ENCODE data around the gene NVL. TPM values are rescaled to one million over a fixed set of nuclear protein-coding genes. Genes with fewer than 3 reads are reported as not detected.
A peak's percentile ranks its signal among the peaks of the same experiment; 100 is the strongest.
"Not testable (repeated sequence)": the region's sequence is repeated elsewhere in the genome, so short reads cannot be mapped to it uniquely, and the experiment has no call there.

Gene NVL
- total RNA-seq, 8 experiments from 2014 or later, result 21.8 to 70.9 (median 47.7) TPM

GRCh38 chr1:224331326-224331725, 1.4 kb upstream of the NVL start:
- Histone ChIP-seq H3K4me1 (replicated peaks in 1 of 2) (peaks cover 9 to 16% of the 10 kb centered on the region in 2 donors), H3K27ac (no peak overlapping the region), H3K4me3 (no peak overlapping the region)
- 89 to 100% (median 97%) methylated on average over 1 to 2 of the region's 2 CpGs; no CpG with 5 or more reads in 2 of the 10 experiments for WGBS, 10 experiments
- in situ Hi-C loops (cut with MboI; ENCODE audit: low pct_unique_long_range_greater_than_20kb in 2 of 9, low sequenced_read_pairs in 9 of 9, unreplicated experiment in 9 of 9), result loop anchor here in 3 of 9 experiments (25.0 kb wide), 2 partner anchors 194 to 219 kb away; partner anchors contain the start of gene FBXO28 (in 2 of the 3)
- no peak for ATAC-seq (replicated peaks in 6 of 8)

- peak overlapping the region; percentile 53 to 98 (median 83) for H3K4me3 ChIP-seq
- 0 to 7% (median 0%) methylated on average over 1 to 6 of the region's 7 CpGs; no CpG with 5 or more reads in 1 of the 10 experiments for WGBS, 10 experiments
- ATAC-seq (replicated peaks in 6 of 8), result peak in 1 of 8 experiments; percentile 2
- in situ Hi-C loops (cut with MboI; ENCODE audit: low pct_unique_long_range_greater_than_20kb in 2 of 9, low sequenced_read_pairs in 9 of 9, unreplicated experiment in 9 of 9), result loop anchor here in 3 of 9 experiments (25.0 kb wide), 2 partner anchors 192 to 217 kb away; partner anchors contain the start of gene FBXO28 (in 2 of the 3)
- H3K27ac ChIP-seq, result peak overlapping the region; percentile 99
- H3K4me1 ChIP-seq (replicated peaks in 1 of 2), result peaks cover 9 to 16% of the 10 kb centered on the region in 2 donors
Observed at GRCh38 chr1:224329484-224329841, 509 bp downstream of the NVL start.

GRCh38 chr1:224328644-224329043, 1.3 kb downstream of the NVL start:
- in situ Hi-C loops (cut with MboI; ENCODE audit: low pct_unique_long_range_greater_than_20kb in 2 of 9, low sequenced_read_pairs in 9 of 9, unreplicated experiment in 9 of 9), result loop anchor here in 3 of 9 experiments (25.0 kb wide), 2 partner anchors 191 to 216 kb away; partner anchors contain the start of gene FBXO28 (in 2 of the 3)
- Histone ChIP-seq H3K4me3 (peak overlapping the region in 4 of 5 donors; percentile 53 to 98 (median 78)), H3K4me1 (replicated peaks in 1 of 2) (peaks cover 9 to 16% of the 10 kb centered on the region in 2 donors), H3K27ac (no peak overlapping the region)
- WGBS, 10 experiments, result 30 to 95% (median 80%) methylated on average over 1 to 6 of the region's 6 CpGs
- no peak for ATAC-seq (replicated peaks in 6 of 8)

- H3K27ac ChIP-seq, result no peak overlapping the region
- no peak for ATAC-seq (replicated peaks in 6 of 8)
- H3K4me1 ChIP-seq (replicated peaks in 1 of 2), result peaks cover 8 to 12% of the 10 kb centered on the region in 2 donors
- H3K4me3 ChIP-seq, result no peak overlapping the region
- in situ Hi-C loops (cut with MboI; ENCODE audit: low pct_unique_long_range_greater_than_20kb in 2 of 9, low sequenced_read_pairs in 9 of 9, unreplicated experiment in 9 of 9), result loop anchor here in 3 of 9 experiments (25.0 kb wide), 2 partner anchors 189 to 214 kb away; partner anchors contain the start of gene FBXO28 (in 2 of the 3)
- WGBS, 10 experiments, result 83 to 100% (median 100%) methylated on average over 1 of the region's 1 CpG; no CpG with 5 or more reads in 4 of the 10 experiments
Observed at GRCh38 chr1:224325959-224326358, 4.0 kb downstream of the NVL start.

GRCh38 chr1:224321706-224322105, 8.3 kb downstream of the NVL start:
- no peak for ATAC-seq (replicated peaks in 6 of 8)
- Histone ChIP-seq H3K4me1 (replicated peaks in 1 of 2) (no peaks in the 10 kb centered on the region), H3K27ac (no peak overlapping the region), H3K4me3 (no peak overlapping the region)
- in situ Hi-C loops (cut with MboI; ENCODE audit: low pct_unique_long_range_greater_than_20kb in 2 of 9, low sequenced_read_pairs in 9 of 9, unreplicated experiment in 9 of 9), result no loop called here
- 71 to 100% (median 97%) methylated on average over 1 to 2 of the region's 2 CpGs for WGBS, 10 experiments

- ATAC-seq (replicated peaks in 6 of 8), result no peak
- H3K4me3 ChIP-seq, result no peak overlapping the region
- H3K27ac ChIP-seq, result no peak overlapping the region
- 60 to 100% (median 83%) methylated on average over 1 to 4 of the region's 4 CpGs for WGBS, 10 experiments
- in situ Hi-C loops (cut with MboI; ENCODE audit: low pct_unique_long_range_greater_than_20kb in 2 of 9, low sequenced_read_pairs in 9 of 9, unreplicated experiment in 9 of 9), result no loop called here
- no peaks in the 10 kb centered on the region for H3K4me1 ChIP-seq (replicated peaks in 1 of 2)
Observed at GRCh38 chr1:224317383-224318045, 12.5 kb downstream of the NVL start.

- 80 to 100% (median 98%) methylated on average over 1 to 2 of the region's 2 CpGs for WGBS, 10 experiments
- Histone ChIP-seq H3K4me3 (no peak overlapping the region), H3K27ac (no peak overlapping the region), H3K4me1 (replicated peaks in 1 of 2) (no peaks in the 10 kb centered on the region)
- in situ Hi-C loops (cut with MboI; ENCODE audit: low pct_unique_long_range_greater_than_20kb in 2 of 9, low sequenced_read_pairs in 9 of 9, unreplicated experiment in 9 of 9), result no loop called here
- no peak for ATAC-seq (replicated peaks in 6 of 8)
Observed at GRCh38 chr1:224312025-224312424, 17.9 kb downstream of the NVL start.

- not testable (repeated sequence) for H3K27ac ChIP-seq; ATAC-seq (replicated peaks in 6 of 8)
Observed at GRCh38 chr1:224311503-224311902, 18.5 kb downstream of the NVL start.

GRCh38 chr1:224308064-224308463, 21.9 kb downstream of the NVL start:
- Histone ChIP-seq H3K27ac (no peak overlapping the region), H3K4me3 (no peak overlapping the region), H3K4me1 (replicated peaks in 1 of 2) (no peaks in the 10 kb centered on the region)
- ATAC-seq (replicated peaks in 6 of 8), result no peak
- 80 to 100% (median 100%) methylated on average over 1 to 3 of the region's 3 CpGs; no CpG with 5 or more reads in 1 of the 10 experiments for WGBS, 10 experiments
- in situ Hi-C loops (cut with MboI; ENCODE audit: low pct_unique_long_range_greater_than_20kb in 2 of 9, low sequenced_read_pairs in 9 of 9, unreplicated experiment in 9 of 9), result no loop called here

More at GRCh38 chr1:224311503-224311902, 18.5 kb downstream of the NVL start:
- H3K4me3 ChIP-seq; H3K4me1 ChIP-seq (replicated peaks in 1 of 2); in situ Hi-C loops (cut with MboI; ENCODE audit: low pct_unique_long_range_greater_than_20kb in 2 of 9, low sequenced_read_pairs in 9 of 9, unreplicated experiment in 9 of 9): not testable (repeated sequence)
- WGBS, 10 experiments, result 92 to 100% (median 100%) methylated on average over 1 of the region's 1 CpG; no CpG with 5 or more reads in 5 of the 10 experiments

- 50 to 100% (median 91%) methylated on average over 1 to 2 of the region's 2 CpGs; no CpG with 5 or more reads in 2 of the 10 experiments for WGBS, 10 experiments
- no peak overlapping the region for H3K27ac ChIP-seq
- no peak for ATAC-seq (replicated peaks in 6 of 8)
- H3K4me3 ChIP-seq, result no peak overlapping the region
- in situ Hi-C loops (cut with MboI; ENCODE audit: low pct_unique_long_range_greater_than_20kb in 2 of 9, low sequenced_read_pairs in 9 of 9, unreplicated experiment in 9 of 9), result no loop called here
- no peaks in the 10 kb centered on the region for H3K4me1 ChIP-seq (replicated peaks in 1 of 2)
Observed at GRCh38 chr1:224304767-224305166, 25.2 kb downstream of the NVL start.

- ATAC-seq (replicated peaks in 6 of 8), result no peak
- 93 to 100% (median 97%) methylated on average over 1 to 7 of the region's 7 CpGs; no CpG with 5 or more reads in 2 of the 10 experiments for WGBS, 10 experiments
- in situ Hi-C loops (cut with MboI; ENCODE audit: low pct_unique_long_range_greater_than_20kb in 2 of 9, low sequenced_read_pairs in 9 of 9, unreplicated experiment in 9 of 9), result no loop called here
- no peak overlapping the region for H3K4me3 ChIP-seq
- H3K27ac ChIP-seq, result no peak overlapping the region
- no peaks in the 10 kb centered on the region for H3K4me1 ChIP-seq (replicated peaks in 1 of 2)
Observed at GRCh38 chr1:224302947-224303346, 27.0 kb downstream of the NVL start.

GRCh38 chr1:224301391-224301790, 28.6 kb downstream of the NVL start:
- in situ Hi-C loops (cut with MboI; ENCODE audit: low pct_unique_long_range_greater_than_20kb in 2 of 9, low sequenced_read_pairs in 9 of 9, unreplicated experiment in 9 of 9), result no loop called here

GRCh38 chr1:224300346-224300745, 29.6 kb downstream of the NVL start:
- WGBS, 10 experiments, result 0 to 100% (median 81%) methylated on average over 1 to 2 of the region's 2 CpGs
- Histone ChIP-seq H3K4me3 (no peak overlapping the region), H3K27ac (no peak overlapping the region), H3K4me1 (replicated peaks in 1 of 2) (no peaks in the 10 kb centered on the region)
- ATAC-seq (replicated peaks in 6 of 8), result peak in 1 of 8 experiments; percentile 49
- in situ Hi-C loops (cut with MboI; ENCODE audit: low pct_unique_long_range_greater_than_20kb in 2 of 9, low sequenced_read_pairs in 9 of 9, unreplicated experiment in 9 of 9), result no loop called here

More at GRCh38 chr1:224301391-224301790, 28.6 kb downstream of the NVL start:
- ATAC-seq (replicated peaks in 6 of 8), result no peak
- H3K4me1 ChIP-seq (replicated peaks in 1 of 2), result no peaks in the 10 kb centered on the region
- no peak overlapping the region for H3K27ac ChIP-seq
- no peak overlapping the region for H3K4me3 ChIP-seq
- WGBS, 10 experiments, result 82 to 100% (median 100%) methylated on average over 1 of the region's 1 CpG; no CpG with 5 or more reads in 5 of the 10 experiments
